GM12878 (cell line): ENCODE measurements around the gene ZNF407. TPM values are rescaled to one million over a fixed set of nuclear protein-coding genes. Genes with fewer than 3 reads are reported as not detected.

Experiments used
- ATAC-seq: fragments of 200-7000 bp; cut with Tn5 transposase; 3 replicates; pipeline ENCODE4 v1.9.1; 2020; ENCODE audit warnings: mild to moderate bottlenecking, moderate library complexity
- BruUV-seq: library from RNA; stranded (reverse); fragments of 400-500 nt; replicated peaks from 2 replicates; lab custom pipeline; 2021; lab: Mats Ljungman, UMichigan
- CTCF ChIA-PET: fragments of 300-600 bp; sonication (Branson Sonifier 250); formaldehyde crosslinking; extraction: SDS; loops from one replicate; lab custom pipeline; 2021; ENCODE audit warnings: inconsistent platforms; lab: Yijun Ruan, JAX
- POLR2A ChIA-PET: fragments of 350-600 bp; formaldehyde crosslinking; extraction: SDS; loops from one replicate; lab custom pipeline; 2021; ENCODE audit warnings: inconsistent platforms; lab: Charles Lee
- RAD21 ChIA-PET: fragments of 300-600 bp; sonication (Branson Sonifier 250); formaldehyde crosslinking; loops from one replicate; lab custom pipeline; 2023; ENCODE audit warnings: antibody characterized with exemption; ENCODE audit not compliant: unreplicated experiment; lab: Charles Lee
- SMC1A ChIA-PET: fragments of 300-600 bp; sonication (Branson Sonifier 250); formaldehyde crosslinking; loops from one replicate; lab custom pipeline; 2023; ENCODE audit not compliant: unreplicated experiment, uncharacterized antibody; lab: Charles Lee
- DNase-seq: peaks from one replicate; pipeline ENCODE4 v3.0.0-alpha.2; 2011; ENCODE audit warnings: low read depth, low spot score
- FAIRE-seq: peaks from 3 replicates; lab custom pipeline; 2011; peaks lifted over from hg19 to GRCh38; lab: Jason Lieb, UNC
- H2AFZ ChIP-seq: 2 replicates; pipeline ENCODE4 v1.6.0; 2011; ENCODE audit warnings: low read depth, low read length, control low read depth; ENCODE audit not compliant: control insufficient read depth
- H3K27ac ChIP-seq: 2 replicates; pipeline ENCODE4 v1.5.1; 2011; ENCODE audit warnings: control low read depth; ENCODE audit not compliant: control insufficient read depth, insufficient read depth
- H3K27me3 ChIP-seq, 2 experiments: replicated peaks in 1 of 2; 2 replicates each; pipeline versions ENCODE4 v1.6.0 to v1.6.1; 2011; ENCODE audit warnings: low read length in 1 of 2; ENCODE audit not compliant: control insufficient read depth in 2 of 2, insufficient read depth in 2 of 2
- H3K36me3 ChIP-seq, 2 experiments: 2 replicates each; pipeline ENCODE4 v1.5.1; 2011; ENCODE audit warnings: low read length in 1 of 2; ENCODE audit not compliant: control insufficient read depth in 2 of 2, insufficient read depth in 2 of 2
- H3K4me1 ChIP-seq: 2 replicates; pipeline ENCODE4 v1.6.1; 2011; ENCODE audit warnings: mild to moderate bottlenecking, low read length, moderate library complexity, mixed read lengths; ENCODE audit not compliant: control insufficient read depth, insufficient read depth
- H3K4me2 ChIP-seq: 2 replicates; pipeline ENCODE4 v1.6.0; 2011; ENCODE audit warnings: control low read depth; ENCODE audit not compliant: control insufficient read depth, insufficient read depth
- H3K4me3 ChIP-seq: fragments of 200-600 bp; sonication (generic); 2 replicates; pipeline ENCODE4 v1.5.1; 2016
- H3K79me2 ChIP-seq: 2 replicates; pipeline ENCODE4 v1.6.0; 2011; ENCODE audit warnings: low read length; ENCODE audit not compliant: control insufficient read depth, insufficient read depth
- H3K9ac ChIP-seq: 2 replicates; pipeline ENCODE4 v1.8.0; 2011; ENCODE audit warnings: low read length, control low read depth, mixed read lengths; ENCODE audit not compliant: control insufficient read depth, insufficient read depth
- H3K9me3 ChIP-seq: replicated peaks from 3 replicates; pipeline ENCODE4 v1.5.1; 2011; ENCODE audit warnings: mild to moderate bottlenecking, low read length; ENCODE audit not compliant: control insufficient read depth, insufficient read depth
- H4K20me1 ChIP-seq: 2 replicates; pipeline ENCODE4 v1.6.0; 2011; ENCODE audit not compliant: control insufficient read depth, insufficient read depth
- BCL11A ChIP-seq: IDR thresholded peaks from 2 replicates; pipeline ENCODE4 v1.6.1; 2011; ENCODE audit warnings: low read depth, low read length
- CTCF ChIP-seq, 3 experiments: IDR thresholded peaks in 2 of 3; conservative IDR thresholded peaks in 1 of 3; 2 replicates each; pipeline ENCODE4 v1.5.1; 2011; ENCODE audit warnings: low read depth in 3 of 3, low read length in 3 of 3, mild to moderate bottlenecking in 3 of 3, control low read depth in 2 of 3, moderate library complexity in 2 of 3, inconsistent platforms in 1 of 3, mixed read lengths in 1 of 3; ENCODE audit not compliant: control insufficient read depth in 2 of 3, insufficient read depth in 1 of 3; ENCODE audit errors: extremely low read depth in 1 of 3
- HDAC6 ChIP-seq: fragments of 200-600 bp; sonication (generic); IDR thresholded peaks from one replicate; pipeline ENCODE4 v1.8.0; 2017; ENCODE audit warnings: antibody characterized with exemption; ENCODE audit not compliant: unreplicated experiment
- PRDM15 ChIP-seq: fragments of 450-650 bp; formaldehyde crosslinking; IDR thresholded peaks from 2 replicates; pipeline ENCODE4 v1.4.0; 2020; ENCODE audit warnings: mild to moderate bottlenecking, moderate library complexity
- ZNF274 ChIP-seq: IDR thresholded peaks from one replicate; pipeline ENCODE4 v1.8.0; 2011; ENCODE audit not compliant: insufficient read length, insufficient read depth
- WGBS: methylation state at CpG from one replicate; pipeline ENCODE4 v1.1.6; 2016; ENCODE audit warnings: low lambda C conversion rate; ENCODE audit not compliant: insufficient replicate concordance, insufficient coverage; ENCODE audit errors: missing lambda C conversion rate; 5-methylcytosine and 5-hydroxymethylcytosine counted together
- in situ Hi-C: fragments of 300-500 bp; cut with MboI; formaldehyde crosslinking; loops from 9 replicates; pipeline ENCODE4 v1.14.3; 2018; ENCODE audit warnings: mixed read lengths
- intact Hi-C: fragments of 100-400 bp; cut with micrococcal nuclease; formaldehyde crosslinking; loops from one replicate; pipeline ENCODE4 v1.14.2; 2022; ENCODE audit not compliant: unreplicated experiment
- polyA plus RNA-seq, 11 experiments: library from polyadenylated mRNA; depleted of rRNA in 4 of 11; unstranded in 6 of 11; stranded (reverse) in 5 of 11; fragments of >200 nt; fragmentation: Nextera tagmentation in 4 of 11; fragmentation: Illumina TruSeq in 1 of 11; extraction: Ambion mirVana in 4 of 11; extraction: Trizol in 1 of 11; gene quantifications; 1 replicate in 1 of 11; 2 replicates in 10 of 11; pipeline versions ENCODE4 v1.2.1 to v1.2.3, GENCODE V29; 2011 to 2016; ENCODE audit warnings: inconsistent platforms in 2 of 11, missing spikeins in 2 of 11, low read depth in 1 of 11
- total RNA-seq, 4 experiments: library from RNA; depleted of rRNA in 3 of 4; stranded (reverse); fragments of >200 nt in 3 of 4; fragmentation: Illumina TruSeq in 1 of 4; extraction: Trizol in 1 of 4; gene quantifications; 2 replicates each; pipeline versions ENCODE4 v1.2.1 to v1.2.3, GENCODE V29; 2013 to 2021

The ZNF407 gene
- total and polyA plus RNA-seq, 10 of the 15 experiments (the other 5 are each of a cell fraction or from before 2014, with no cell fraction given): 0.69 to 11.6 (median 5.3) TPM

DNA sequence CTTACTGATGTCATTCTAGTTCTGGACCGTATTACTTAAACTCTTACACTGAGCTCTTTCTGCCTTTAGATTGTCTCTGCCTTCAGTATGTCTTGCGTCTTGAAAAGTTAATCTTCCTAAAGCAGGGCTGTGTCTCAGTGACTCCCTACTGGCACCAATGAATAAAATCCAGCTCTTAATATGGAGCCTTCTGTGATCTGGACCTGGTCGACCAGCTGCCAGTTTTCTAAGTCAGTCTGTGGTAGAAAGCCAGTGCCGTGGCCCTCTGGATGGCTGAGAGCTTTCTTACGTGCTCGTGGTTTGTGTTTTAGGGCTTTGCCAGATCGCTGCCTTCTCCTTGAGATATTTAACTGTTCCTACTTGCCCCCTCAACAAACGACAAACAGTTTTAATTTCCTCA is 26.8 kb downstream of the ZNF407 start (continued):
- no peak for TF ChIP-seq CTCF (IDR thresholded peaks at IDR 0.05 in 2 of 3, conservative IDR thresholded peaks at IDR 0.05 in 1 of 3; ENCODE audit: control insufficient read depth in 2 of 3, extremely low read depth in 1 of 3, insufficient read depth in 1 of 3, low read depth in 3 of 3, low read length in 3 of 3)
- TF ChIP-seq BCL11A: no peak

GRCh38 chr18:74625157-74625556 is 27.5 kb downstream of the ZNF407 start:
- CTCF ChIA-PET: no interaction called here
- 97% methylated on average over 5 of the region's 5 CpGs for WGBS
- BruUV-seq: no TSS peak
- POLR2A ChIA-PET: no interaction called here
- SMC1A ChIA-PET: no interaction called here
- intact Hi-C loops: no loop called here
- in situ Hi-C loops: loop anchor here (25.0 kb wide), 1 partner anchor 1737 kb away; no protein-coding TSS in a partner anchor
- no peaks in the 10 kb centered on the region; the same call in none of the 2 replicates for H3K79me2 ChIP-seq
- H3K27ac ChIP-seq: no peak overlapping the region
- H3K9me3 ChIP-seq: no peaks in the 10 kb centered on the region
- no peaks in the 10 kb centered on the region for H4K20me1 ChIP-seq
- no peak overlapping the region for H3K9ac ChIP-seq
- H3K4me1 ChIP-seq: no peaks in the 10 kb centered on the region
- DNase-seq (no peak), FAIRE-seq (no peak), ATAC-seq (no peak)
- H3K4me2 ChIP-seq: no peak overlapping the region
- H2AFZ ChIP-seq: no peak overlapping the region
- no peaks in the 10 kb centered on the region; a peak in 1 of 4 replicates for H3K36me3 ChIP-seq
- H3K4me3 ChIP-seq: no peak overlapping the region
- RAD21 ChIA-PET: no interaction called here
- TF ChIP-seq PRDM15 (CRISPR knock-in tag) (no peak), ZNF274 (no peak), HDAC6 (no peak)
- H3K27me3 ChIP-seq: no peaks in the 10 kb centered on the region
